WTC11 (cell line): ENCODE measurements around the gene GPR18. TPM values are rescaled to one million over a fixed set of nuclear protein-coding genes. Genes with fewer than 3 reads are reported as not detected.
A peak's percentile ranks its signal among the peaks of the same experiment; 100 is the strongest.

Source experiments
- ATAC-seq: fragments of 200-7000 bp; cut with Tn5 transposase; 2 replicates; pipeline ENCODE4 v1.10.0; 2021; ENCODE audit warnings: mild to moderate bottlenecking, moderate library complexity
- CTCF ChIA-PET: fragments of 300-600 bp; sonication (Branson Sonifier 250); formaldehyde crosslinking; loops from one replicate; lab custom pipeline; 2021; ENCODE audit warnings: antibody characterized with exemption; lab: Charles Lee
- POLR2A ChIA-PET: fragments of 350-600 bp; sonication (Branson Sonifier 250); formaldehyde crosslinking; loops from one replicate; lab custom pipeline; 2021; ENCODE audit warnings: antibody characterized with exemption; lab: Charles Lee
- DNase-seq: peaks from one replicate; pipeline ENCODE4 v3.0.0; 2021; ENCODE audit warnings: low spot score
- H3K27ac Mint-ChIP-seq: 2 replicates; pipeline ENCODE4 v1.8.0; 2021; ENCODE audit warnings: mixed read lengths
- H3K27me3 Mint-ChIP-seq: 2 replicates; pipeline ENCODE4 v1.8.0; 2021; ENCODE audit warnings: low read depth, mild to moderate bottlenecking, moderate library complexity, mixed read lengths
- H3K36me3 Mint-ChIP-seq: 2 replicates; pipeline ENCODE4 v1.8.0; 2021; ENCODE audit warnings: mixed read lengths
- H3K4me1 Mint-ChIP-seq: 2 replicates; pipeline ENCODE4 v1.8.0; 2022; ENCODE audit warnings: mixed read lengths
- H3K4me3 Mint-ChIP-seq: 2 replicates; pipeline ENCODE4 v1.8.0; 2021; ENCODE audit warnings: mild to moderate bottlenecking, moderate library complexity, mixed read lengths
- H3K9me3 Mint-ChIP-seq: 2 replicates; pipeline ENCODE4 v1.8.0; 2021; ENCODE audit warnings: mixed read lengths
- AFF4 ChIP-seq: sonication (generic); formaldehyde crosslinking; IDR thresholded peaks from 2 replicates; pipeline ENCODE4 v1.8.1; 2023; ENCODE audit warnings: mild to moderate bottlenecking, missing genetic modification reagents, borderline replicate concordance
- AR ChIP-seq: fragments of 250-450 bp; sonication (Bioruptor Pico); IDR thresholded peaks from 2 replicates; pipeline ENCODE4 v1.9.0; 2021; ENCODE audit warnings: mild to moderate bottlenecking
- CBFB ChIP-seq: sonication (generic); formaldehyde crosslinking; IDR thresholded peaks from 2 replicates; pipeline ENCODE4 v1.8.1; 2022; ENCODE audit warnings: mild to moderate bottlenecking, low read depth, missing genetic modification reagents
- CREB1 ChIP-seq: sonication (generic); formaldehyde crosslinking; IDR thresholded peaks from 2 replicates; pipeline ENCODE4 v1.8.0; 2023; ENCODE audit warnings: mild to moderate bottlenecking, missing genetic modification reagents
- ETV6 ChIP-seq: sonication (generic); formaldehyde crosslinking; IDR thresholded peaks from 2 replicates; pipeline ENCODE4 v1.8.1; 2022; ENCODE audit warnings: mild to moderate bottlenecking, missing genetic modification reagents
- GABPB1 ChIP-seq: sonication (generic); formaldehyde crosslinking; IDR thresholded peaks from 2 replicates; pipeline ENCODE4 v1.8.1; 2023; ENCODE audit warnings: mild to moderate bottlenecking, missing genetic modification reagents
- GTF2I ChIP-seq: fragments of 250-450 bp; sonication (Bioruptor Pico); conservative IDR thresholded peaks from 2 replicates; pipeline ENCODE4 v1.4.0; 2021; ENCODE audit warnings: mild to moderate bottlenecking
- MLX ChIP-seq: sonication (generic); formaldehyde crosslinking; IDR thresholded peaks from 2 replicates; pipeline ENCODE4 v1.8.1; 2023; ENCODE audit warnings: mild to moderate bottlenecking, missing genetic modification reagents, moderate library complexity
- PRDM15 ChIP-seq: sonication (generic); formaldehyde crosslinking; IDR thresholded peaks from 2 replicates; pipeline ENCODE4 v1.8.0; 2022; ENCODE audit warnings: missing genetic modification reagents
- TEAD4 ChIP-seq: sonication (generic); formaldehyde crosslinking; IDR thresholded peaks from 2 replicates; pipeline ENCODE4 v1.8.0; 2022; ENCODE audit warnings: mild to moderate bottlenecking, missing genetic modification reagents
- USF2 ChIP-seq: sonication (generic); formaldehyde crosslinking; IDR thresholded peaks from 2 replicates; pipeline ENCODE4 v1.8.1; 2023; ENCODE audit warnings: mild to moderate bottlenecking, missing genetic modification reagents, moderate library complexity
- ZNF121 ChIP-seq: sonication (generic); formaldehyde crosslinking; IDR thresholded peaks from 2 replicates; pipeline ENCODE4 v1.8.0; 2023; ENCODE audit warnings: missing genetic modification reagents
- ZNF219 ChIP-seq: sonication (generic); formaldehyde crosslinking; IDR thresholded peaks from 2 replicates; pipeline ENCODE4 v1.8.0; 2023; ENCODE audit warnings: missing genetic modification reagents, mild to moderate bottlenecking, borderline replicate concordance
- ZNF263 ChIP-seq: sonication (generic); formaldehyde crosslinking; IDR thresholded peaks from 2 replicates; pipeline ENCODE4 v1.8.1; 2022; ENCODE audit warnings: low read depth, mild to moderate bottlenecking, moderate library complexity, missing genetic modification reagents
- total RNA-seq: library from RNA; stranded (reverse); gene quantifications from 3 replicates; pipeline ENCODE4 v1.2.3, GENCODE V29; 2021

Gene GPR18
- total RNA-seq, 1 experiment from 2014 or later = 0.09 TPM

GRCh38 chr13:99206226-99206625 lies 52.0 kb downstream of the GPR18 start (continued):
- TF ChIP-seq GABPB1 (CRISPR knock-in tag) (no peak), ZNF121 (CRISPR knock-in tag) (no peak)

DNA sequence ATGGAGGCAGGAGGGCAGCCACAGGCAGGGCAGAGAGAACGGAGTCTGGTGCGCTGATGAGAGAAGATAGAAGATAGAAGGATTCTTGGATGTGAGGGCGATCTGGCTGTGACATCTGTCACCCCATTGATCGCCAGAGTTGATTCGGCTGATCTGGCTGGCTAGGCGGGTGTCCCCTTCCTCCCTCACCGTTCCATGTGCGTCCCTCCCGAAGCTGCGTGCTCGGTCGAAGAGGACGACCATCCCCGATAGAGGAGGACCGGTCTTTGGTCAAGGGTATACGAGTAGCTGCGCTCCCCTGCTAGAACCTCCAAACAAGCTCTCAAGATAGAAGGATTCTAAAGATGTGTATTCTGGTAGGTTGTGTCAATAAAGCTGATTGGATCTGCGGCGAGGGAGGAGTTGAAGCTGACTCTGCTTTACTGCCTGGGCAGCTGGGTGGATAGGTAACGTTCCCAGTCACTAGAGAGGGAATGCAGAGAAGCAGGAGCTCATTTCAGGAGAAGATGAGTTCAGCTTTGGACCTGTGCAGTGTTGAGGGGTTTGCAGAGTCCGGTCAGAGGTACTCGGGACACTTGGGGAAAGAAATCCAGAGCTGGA lies 52.5 kb downstream of the GPR18 start:
- no peaks in the 10 kb centered on the region for H3K27me3 Mint-ChIP-seq
- H3K9me3 Mint-ChIP-seq = no peaks in the 10 kb centered on the region
- no peaks in the 10 kb centered on the region; the same call in 1 of the 2 replicates for H3K36me3 Mint-ChIP-seq
- ATAC-seq (no peak), DNase-seq (no peak)
- H3K4me1 Mint-ChIP-seq = peaks cover 55% of the 10 kb centered on the region
- H3K27ac Mint-ChIP-seq = peak overlapping the region; percentile 33
- H3K4me3 Mint-ChIP-seq = no peak overlapping the region
- CTCF ChIA-PET = interaction anchor here (0.8 kb wide), 1 partner anchor 29 kb away, joined by 4 read pairs; no protein-coding TSS in a partner anchor
- POLR2A ChIA-PET = no interaction called here
- TF ChIP-seq GTF2I (CRISPR knock-in tag) = no peak
- no peak for TF ChIP-seq TEAD4 (CRISPR knock-in tag)
- TF ChIP-seq AR (CRISPR knock-in tag) = no peak
- TF ChIP-seq ETV6 (CRISPR knock-in tag) = no peak
- TF ChIP-seq PRDM15 = no peak
- no peak for TF ChIP-seq USF2 (CRISPR knock-in tag)
- TF ChIP-seq ZNF219 (CRISPR knock-in tag) = no peak
- TF ChIP-seq CBFB (CRISPR knock-in tag) = no peak
- no peak for TF ChIP-seq ZNF263 (CRISPR knock-in tag)
- no peak for TF ChIP-seq MLX (CRISPR knock-in tag)
- no peak for TF ChIP-seq AFF4
- no peak for TF ChIP-seq CREB1 (CRISPR knock-in tag)

Other genes starting within 250 kb of the GPR18 start
- gene UBAC2, start 57.5 kb downstream of the GPR18 start, total RNA-seq = 64.7 to 72.4 TPM (median 71.3 TPM) in 3 replicates
- gene GPR183, start 49.0 kb upstream of the GPR18 start, total RNA-seq = 0.13 to 0.14 TPM in 2 of 3 replicates, not detected in the other
- gene TM9SF2, start 243.1 kb upstream of the GPR18 start, total RNA-seq = 81.9 to 84.0 TPM (median 81.9 TPM) in 3 replicates